Heart left ventricle (tissue), 13 donors: Measurements from ENCODE around the gene NANOS1.

Experiments used
- POLR2A ChIP-seq, 2 donors: fragments of 450-650 bp; IDR thresholded peaks; one replicate each; pipeline ENCODE4 v1.6.1; 2017; ENCODE audit warnings: antibody characterized with exemption in 2 of 2, mild to moderate bottlenecking in 2 of 2, moderate library complexity in 2 of 2
- TF ChIP-seq, protein P1 (sequence below), 12 donors: fragments of 200-600 bp; sonication (generic) in 4 of 12; IDR thresholded peaks; one replicate each; pipeline versions ENCODE4 v1.5.0 to v1.8.0; 2018 to 2022; ENCODE audit warnings: antibody characterized with exemption in 12 of 12, mild to moderate bottlenecking in 5 of 12
- donor health status: ischemic (EF 13 %, LVEDD 7.1; RV severe dilation, severe dysfunction).
- donor health status: DM: no; HTN: yes; CAD: no.
- donor health status: DM: no; HTN: no; CAD: no.
- donor health status: ischemic (EF 25% LVEDD 6.9; RV normal size, moderate dysfunction).
- donor health status: ischemic (EF 25% LVEDD 5.7; RV mildly dilated, moderate dysfunction).
- donor health status: ischemic (EF 35%, LVEDD 5.7; RV mildly dilated, moderate dysfunction).
- donor health status: nonischemic (EF 11% LVEDD 7.7; RV severe dilation, severe dysfunction).
- donor health status: DM: yes; HTN: yes; CAD: no.
- donor health status: PGD.
- donor health status: ischemic (EF 29% LVEDD 5.4; RV normal size, mild dysfunction).
- donor health status: nonischemic (EF 23%, LVEDD 6.1; RV moderate dilation, normal function).

DNA sequence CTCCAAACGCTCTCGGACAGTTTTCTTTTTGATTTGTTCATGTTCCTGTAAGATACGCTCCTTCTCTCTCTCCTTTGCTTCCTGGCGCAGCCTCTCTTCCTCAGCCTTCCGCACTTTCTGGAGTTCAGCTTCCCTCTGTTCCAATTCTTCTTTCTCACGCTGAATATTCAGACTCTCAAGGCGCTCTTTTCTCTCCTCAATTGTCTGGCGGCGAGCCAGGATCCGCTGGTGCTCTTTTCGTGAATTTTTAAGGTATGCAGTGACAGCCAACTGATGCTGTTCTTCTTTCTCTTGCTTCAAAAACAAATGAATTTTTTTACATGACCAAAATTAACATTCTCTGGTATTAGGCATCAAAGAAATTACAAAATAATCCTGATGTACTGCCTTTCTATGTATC is 28.5 kb downstream of the NANOS1 start:
- TF ChIP-seq, protein P1, sequence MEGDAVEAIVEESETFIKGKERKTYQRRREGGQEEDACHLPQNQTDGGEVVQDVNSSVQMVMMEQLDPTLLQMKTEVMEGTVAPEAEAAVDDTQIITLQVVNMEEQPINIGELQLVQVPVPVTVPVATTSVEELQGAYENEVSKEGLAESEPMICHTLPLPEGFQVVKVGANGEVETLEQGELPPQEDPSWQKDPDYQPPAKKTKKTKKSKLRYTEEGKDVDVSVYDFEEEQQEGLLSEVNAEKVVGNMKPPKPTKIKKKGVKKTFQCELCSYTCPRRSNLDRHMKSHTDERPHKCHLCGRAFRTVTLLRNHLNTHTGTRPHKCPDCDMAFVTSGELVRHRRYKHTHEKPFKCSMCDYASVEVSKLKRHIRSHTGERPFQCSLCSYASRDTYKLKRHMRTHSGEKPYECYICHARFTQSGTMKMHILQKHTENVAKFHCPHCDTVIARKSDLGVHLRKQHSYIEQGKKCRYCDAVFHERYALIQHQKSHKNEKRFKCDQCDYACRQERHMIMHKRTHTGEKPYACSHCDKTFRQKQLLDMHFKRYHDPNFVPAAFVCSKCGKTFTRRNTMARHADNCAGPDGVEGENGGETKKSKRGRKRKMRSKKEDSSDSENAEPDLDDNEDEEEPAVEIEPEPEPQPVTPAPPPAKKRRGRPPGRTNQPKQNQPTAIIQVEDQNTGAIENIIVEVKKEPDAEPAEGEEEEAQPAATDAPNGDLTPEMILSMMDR (IDR thresholded peaks at IDR 0.05) = no peak
- TF ChIP-seq POLR2A (IDR thresholded peaks at IDR 0.05) = no peak
